DOHH2 (cell line): Measurements from ENCODE around the gene ZNF365.
"Not testable (repeated sequence)": the region's sequence is repeated elsewhere in the genome, so short reads cannot be mapped to it uniquely, and the experiment has no call there.

Source experiments
- H3F3A ChIP-seq: fragments of 200-600 bp; sonication (generic), shearing (Covaris generic); 2 replicates; pipeline ENCODE4 v1.6.0; 2016; ENCODE audit warnings: antibody characterized with exemption, mild to moderate bottlenecking; ENCODE audit not compliant: control insufficient read depth, insufficient read depth
- H3K27ac ChIP-seq: fragments of 200-600 bp; sonication (generic); 2 replicates; pipeline ENCODE4 v1.5.1; 2014; ENCODE audit warnings: low read depth, mild to moderate bottlenecking, low read length, moderate library complexity
- H3K27me3 ChIP-seq: fragments of 200-600 bp; sonication (generic); 2 replicates; pipeline ENCODE4 v1.6.1; 2014; ENCODE audit warnings: mild to moderate bottlenecking, low read length, mixed read lengths; ENCODE audit not compliant: control insufficient read depth
- H3K36me3 ChIP-seq: fragments of 200-600 bp; sonication (generic); 2 replicates; pipeline ENCODE4 v1.6.1; 2014; ENCODE audit warnings: mild to moderate bottlenecking, low read length, moderate library complexity, mixed read lengths; ENCODE audit not compliant: control insufficient read depth
- H3K4me1 ChIP-seq: fragments of 200-600 bp; sonication (generic); 2 replicates; pipeline ENCODE4 v1.6.1; 2014; ENCODE audit warnings: mild to moderate bottlenecking, low read length, mixed read lengths; ENCODE audit not compliant: control insufficient read depth
- H3K4me2 ChIP-seq: fragments of 200-600 bp; sonication (generic); 2 replicates; pipeline ENCODE4 v1.6.0; 2014; ENCODE audit warnings: mild to moderate bottlenecking, low read length, moderate library complexity
- H3K4me3 ChIP-seq: fragments of 200-600 bp; sonication (generic); 2 replicates; pipeline ENCODE4 v1.5.1; 2014; ENCODE audit warnings: mild to moderate bottlenecking, low read length, mixed read lengths
- H3K79me2 ChIP-seq: fragments of 200-600 bp; sonication (generic); 2 replicates; pipeline ENCODE4 v1.6.1; 2014; ENCODE audit warnings: mild to moderate bottlenecking, low read length, mixed read lengths; ENCODE audit not compliant: control insufficient read depth
- H3K9me2 ChIP-seq: fragments of 200-600 bp; sonication (generic); replicated peaks from 2 replicates; pipeline ENCODE4 v1.6.1; 2014; ENCODE audit warnings: mild to moderate bottlenecking, low read length, mixed read lengths; ENCODE audit not compliant: control insufficient read depth
- H3K9me3 ChIP-seq: fragments of 200-600 bp; sonication (generic); 2 replicates; pipeline ENCODE4 v1.6.1; 2014; ENCODE audit warnings: antibody characterized with exemption, low read length, mixed read lengths; ENCODE audit not compliant: control insufficient read depth, insufficient read depth
- H4K20me1 ChIP-seq: fragments of 200-600 bp; sonication (generic); 2 replicates; pipeline ENCODE4 v1.6.0; 2014; ENCODE audit warnings: low read depth, mild to moderate bottlenecking, antibody characterized with exemption, low read length, moderate library complexity; ENCODE audit not compliant: control insufficient read depth, insufficient read depth
- CTCF ChIP-seq: fragments of 200-600 bp; sonication (generic); IDR thresholded peaks from one replicate; pipeline ENCODE4 v1.5.1; 2014; ENCODE audit warnings: antibody characterized with exemption, mild to moderate bottlenecking, low read depth, low read length; ENCODE audit not compliant: poor library complexity, severe bottlenecking
- EZH2phosphoT487 ChIP-seq: fragments of 200-600 bp; sonication (generic); IDR thresholded peaks from 2 replicates; pipeline ENCODE4 v1.6.1; 2017; ENCODE audit warnings: borderline replicate concordance, mild to moderate bottlenecking, antibody characterized with exemption, low read length, moderate library complexity, mixed read lengths

Gene ZNF365

GRCh38 chr10:62396864-62397263 is 22.7 kb downstream of the ZNF365 start:
- H3K4me3 ChIP-seq = no peak overlapping the region
- H3F3A ChIP-seq = no peaks in the 10 kb centered on the region
- TF ChIP-seq CTCF (no peak), EZH2phosphoT487 (no peak)
- no peaks in the 10 kb centered on the region for H3K9me2 ChIP-seq
- no peaks in the 10 kb centered on the region for H4K20me1 ChIP-seq
- H3K79me2 ChIP-seq = no peaks in the 10 kb centered on the region
- no peak overlapping the region for H3K27ac ChIP-seq
- H3K9me3 ChIP-seq = no peaks in the 10 kb centered on the region
- H3K36me3 ChIP-seq = no peaks in the 10 kb centered on the region
- H3K4me1 ChIP-seq = no peaks in the 10 kb centered on the region
- peaks cover 6% of the 10 kb centered on the region for H3K27me3 ChIP-seq
- no peak overlapping the region for H3K4me2 ChIP-seq

DNA sequence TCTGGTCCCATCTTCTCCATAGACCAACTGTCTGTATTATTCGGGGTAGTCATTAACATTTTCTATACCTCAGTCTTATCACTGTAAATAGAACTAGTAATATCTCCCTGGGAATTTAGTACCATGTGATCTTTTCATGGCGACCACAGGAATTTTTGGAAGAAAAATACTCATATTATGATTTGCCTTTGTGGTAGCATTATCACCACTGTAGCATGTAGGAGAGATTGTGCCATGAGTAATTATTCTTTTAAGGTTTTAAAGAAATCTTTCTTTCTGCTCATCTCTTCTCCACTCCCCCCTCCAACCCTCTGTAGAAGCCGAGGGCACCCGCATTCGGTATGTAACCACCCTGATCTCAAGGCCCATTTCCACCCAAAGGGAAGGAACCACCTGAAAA is 25.0 kb downstream of the ZNF365 start:
- TF ChIP-seq EZH2phosphoT487 (no peak), CTCF (no peak)
- no peaks in the 10 kb centered on the region for H3F3A ChIP-seq
- H3K4me1 ChIP-seq = no peaks in the 10 kb centered on the region
- no peak overlapping the region for H3K4me3 ChIP-seq
- no peaks in the 10 kb centered on the region for H4K20me1 ChIP-seq
- no peaks in the 10 kb centered on the region for H3K9me3 ChIP-seq
- no peaks in the 10 kb centered on the region for H3K36me3 ChIP-seq
- H3K9me2 ChIP-seq = no peaks in the 10 kb centered on the region
- no peaks in the 10 kb centered on the region for H3K79me2 ChIP-seq
- H3K27ac ChIP-seq = no peak overlapping the region
- peaks cover 6% of the 10 kb centered on the region for H3K27me3 ChIP-seq
- no peak overlapping the region for H3K4me2 ChIP-seq

GRCh38 chr10:62402508-62402907 is 28.3 kb downstream of the ZNF365 start:
- Histone ChIP-seq H3K9me3 (no peaks in the 10 kb centered on the region), H3K4me1 (no peaks in the 10 kb centered on the region), H4K20me1 (no peaks in the 10 kb centered on the region), H3K9me2 (no peaks in the 10 kb centered on the region), H3K4me2 (no peak overlapping the region), H3K27me3 (no peaks in the 10 kb centered on the region), H3F3A (no peaks in the 10 kb centered on the region), H3K36me3 (no peaks in the 10 kb centered on the region), H3K79me2 (no peaks in the 10 kb centered on the region), H3K4me3 (no peak overlapping the region), H3K27ac (no peak overlapping the region)
- TF ChIP-seq EZH2phosphoT487 (no peak), CTCF (no peak)

DNA sequence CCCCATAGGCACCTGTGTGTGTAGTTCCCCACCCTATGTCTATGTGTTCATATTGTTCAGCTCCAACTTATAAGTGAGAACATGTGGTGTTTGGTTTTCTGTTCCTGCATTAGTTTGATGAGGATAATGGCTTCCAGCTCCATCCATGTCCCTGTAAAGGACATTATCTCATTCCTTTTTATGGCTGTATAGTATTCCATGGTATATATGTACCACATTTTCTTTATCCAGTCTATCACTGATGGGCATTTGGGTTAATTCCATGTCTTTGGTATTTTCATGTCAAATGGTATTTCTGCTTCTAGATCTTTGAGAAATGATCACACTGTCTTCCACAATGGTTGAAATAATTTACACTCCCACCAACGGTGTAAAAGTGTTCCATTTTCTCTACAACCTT is 36.4 kb downstream of the ZNF365 start:
- not testable (repeated sequence) for H3F3A ChIP-seq, H3K4me3 ChIP-seq, H4K20me1 ChIP-seq, H3K4me1 ChIP-seq, H3K36me3 ChIP-seq, H3K27ac ChIP-seq, H3K9me3 ChIP-seq, H3K27me3 ChIP-seq, H3K79me2 ChIP-seq, H3K4me2 ChIP-seq, H3K9me2 ChIP-seq

- H3K9me2 ChIP-seq, H3F3A ChIP-seq, H3K36me3 ChIP-seq, H4K20me1 ChIP-seq, H3K79me2 ChIP-seq, H3K4me1 ChIP-seq, H3K9me3 ChIP-seq, H3K4me3 ChIP-seq, H3K27me3 ChIP-seq, H3K27ac ChIP-seq, H3K4me2 ChIP-seq: not testable (repeated sequence)
Observed at GRCh38 chr10:62410934-62411333, 36.8 kb downstream of the ZNF365 start.
